RWPE2 (cell line): ENCODE results near the gene TNFSF8.

Experiments used
- ATAC-seq: fragments of 200-7000 bp; cut with Tn5 transposase; 3 replicates; pipeline ENCODE4 v1.9.1; 2021; ENCODE audit warnings: low read depth
- DNase-seq: peaks from one replicate; pipeline ENCODE4 v3.0.0-alpha.2; 2020; ENCODE audit warnings: low spot score
- H3K27ac ChIP-seq: fragments of 450-650 bp; 2 replicates; pipeline ENCODE4 v1.5.1; 2017; ENCODE audit warnings: mild to moderate bottlenecking; ENCODE audit not compliant: poor library complexity, severe bottlenecking
- H3K27me3 ChIP-seq: fragments of 250-450 bp; sonication (Bioruptor Pico); 2 replicates; pipeline ENCODE4 v1.5.1; 2021; ENCODE audit warnings: mild to moderate bottlenecking, moderate library complexity; ENCODE audit not compliant: insufficient read depth, poor library complexity, severe bottlenecking
- H3K36me3 ChIP-seq: fragments of 250-450 bp; sonication (Bioruptor Pico); 2 replicates; pipeline ENCODE4 v1.5.1; 2020; ENCODE audit warnings: low read depth, mild to moderate bottlenecking, moderate library complexity
- H3K4me1 ChIP-seq: fragments of 250-450 bp; sonication (Bioruptor Pico); 2 replicates; pipeline ENCODE4 v1.5.1; 2021; ENCODE audit warnings: mild to moderate bottlenecking, moderate library complexity; ENCODE audit not compliant: insufficient read depth, poor library complexity, severe bottlenecking
- H3K4me3 ChIP-seq: fragments of 250-450 bp; sonication (Bioruptor Pico); 2 replicates; pipeline ENCODE4 v1.5.1; 2021; ENCODE audit warnings: mild to moderate bottlenecking, moderate library complexity; ENCODE audit not compliant: severe bottlenecking
- H3K9me3 ChIP-seq: fragments of 250-450 bp; sonication (Bioruptor Pico); 2 replicates; pipeline ENCODE4 v1.5.1; 2021; ENCODE audit warnings: mild to moderate bottlenecking, moderate library complexity; ENCODE audit not compliant: severe bottlenecking
- CTCF ChIP-seq: fragments of 450-650 bp; IDR thresholded peaks from one replicate; pipeline ENCODE4 v1.5.1; 2017; ENCODE audit warnings: mild to moderate bottlenecking, moderate library complexity; ENCODE audit not compliant: poor library complexity, severe bottlenecking

The TNFSF8 gene

GRCh38 chr9:114899461-114899860 is 30.9 kb downstream of the TNFSF8 start:
- H3K27me3 ChIP-seq: no peaks in the 10 kb centered on the region
- no peaks in the 10 kb centered on the region for H3K9me3 ChIP-seq
- H3K36me3 ChIP-seq: no peaks in the 10 kb centered on the region
- no peak for DNase-seq
- no peak overlapping the region for H3K27ac ChIP-seq
- peaks cover 38% of the 10 kb centered on the region for H3K4me1 ChIP-seq
- TF ChIP-seq CTCF: no peak
- H3K4me3 ChIP-seq: no peak overlapping the region
- ATAC-seq: no peak

GRCh38 chr9:114898741-114899140 is 31.6 kb downstream of the TNFSF8 start:
- peaks cover 45% of the 10 kb centered on the region for H3K4me1 ChIP-seq
- H3K9me3 ChIP-seq: no peaks in the 10 kb centered on the region
- DNase-seq (no peak), ATAC-seq (no peak)
- no peaks in the 10 kb centered on the region for H3K36me3 ChIP-seq
- H3K4me3 ChIP-seq: no peak overlapping the region
- H3K27ac ChIP-seq: no peak overlapping the region
- no peaks in the 10 kb centered on the region for H3K27me3 ChIP-seq
- TF ChIP-seq CTCF: no peak

- H3K27ac ChIP-seq: peak overlapping the region; percentile 90
- H3K4me3 ChIP-seq: no peak overlapping the region
- ATAC-seq (no peak), DNase-seq (no peak)
- TF ChIP-seq CTCF: no peak
- no peaks in the 10 kb centered on the region for H3K27me3 ChIP-seq
- no peaks in the 10 kb centered on the region for H3K9me3 ChIP-seq
- peaks cover 48% of the 10 kb centered on the region for H3K4me1 ChIP-seq
- no peaks in the 10 kb centered on the region for H3K36me3 ChIP-seq
These were observed 33.2 kb downstream of the TNFSF8 start for GRCh38 chr9:114897196-114897595.

- no peak for TF ChIP-seq CTCF
- no peaks in the 10 kb centered on the region for H3K9me3 ChIP-seq
- DNase-seq (no peak), ATAC-seq (no peak)
- no peaks in the 10 kb centered on the region for H3K27me3 ChIP-seq
- H3K27ac ChIP-seq: peak overlapping the region; percentile 90
- no peak overlapping the region for H3K4me3 ChIP-seq
- peaks cover 43% of the 10 kb centered on the region for H3K4me1 ChIP-seq
- H3K36me3 ChIP-seq: no peaks in the 10 kb centered on the region
These were observed 34.0 kb downstream of the TNFSF8 start for GRCh38 chr9:114896344-114896743.

GRCh38 chr9:114895521-114895991 is 34.8 kb downstream of the TNFSF8 start:
- no peak for TF ChIP-seq CTCF
- Histone ChIP-seq H3K36me3 (no peaks in the 10 kb centered on the region), H3K4me1 (peaks cover 38% of the 10 kb centered on the region), H3K9me3 (no peaks in the 10 kb centered on the region), H3K4me3 (no peak overlapping the region), H3K27me3 (no peaks in the 10 kb centered on the region), H3K27ac (peak overlapping the region; percentile 90)
- DNase-seq (no peak), ATAC-seq (no peak)
